Suprapubic skin (tissue), 4 donors: Measurements from ENCODE around the gene PPP6R2.

Source experiments
- EP300 ChIP-seq: sonication (generic); formaldehyde crosslinking; IDR thresholded peaks from one replicate; pipeline ENCODE4 v1.6.1; 2017; ENCODE audit warnings: antibody characterized with exemption
- POLR2A ChIP-seq, 2 donors: fragments of 450-650 bp; IDR thresholded peaks; one replicate each; pipeline ENCODE4 v1.6.1; 2017; ENCODE audit warnings: antibody characterized with exemption in 2 of 2, mild to moderate bottlenecking in 2 of 2, moderate library complexity in 2 of 2
- POLR2AphosphoS5 ChIP-seq, 3 donors: sonication (generic); formaldehyde crosslinking; IDR thresholded peaks; one replicate each; pipeline ENCODE4 v1.6.1; 2017; ENCODE audit warnings: antibody characterized with exemption in 3 of 3
- TF ChIP-seq, protein P1 (sequence below), 2 donors: fragments of 200-600 bp in 1 of 2; fragments of 450-650 bp in 1 of 2; sonication (generic) in 1 of 2; IDR thresholded peaks; one replicate each; pipeline ENCODE4 v1.5.1; 2016 to 2019; ENCODE audit warnings: antibody characterized with exemption in 2 of 2, mild to moderate bottlenecking in 1 of 2, moderate library complexity in 1 of 2

DNA sequence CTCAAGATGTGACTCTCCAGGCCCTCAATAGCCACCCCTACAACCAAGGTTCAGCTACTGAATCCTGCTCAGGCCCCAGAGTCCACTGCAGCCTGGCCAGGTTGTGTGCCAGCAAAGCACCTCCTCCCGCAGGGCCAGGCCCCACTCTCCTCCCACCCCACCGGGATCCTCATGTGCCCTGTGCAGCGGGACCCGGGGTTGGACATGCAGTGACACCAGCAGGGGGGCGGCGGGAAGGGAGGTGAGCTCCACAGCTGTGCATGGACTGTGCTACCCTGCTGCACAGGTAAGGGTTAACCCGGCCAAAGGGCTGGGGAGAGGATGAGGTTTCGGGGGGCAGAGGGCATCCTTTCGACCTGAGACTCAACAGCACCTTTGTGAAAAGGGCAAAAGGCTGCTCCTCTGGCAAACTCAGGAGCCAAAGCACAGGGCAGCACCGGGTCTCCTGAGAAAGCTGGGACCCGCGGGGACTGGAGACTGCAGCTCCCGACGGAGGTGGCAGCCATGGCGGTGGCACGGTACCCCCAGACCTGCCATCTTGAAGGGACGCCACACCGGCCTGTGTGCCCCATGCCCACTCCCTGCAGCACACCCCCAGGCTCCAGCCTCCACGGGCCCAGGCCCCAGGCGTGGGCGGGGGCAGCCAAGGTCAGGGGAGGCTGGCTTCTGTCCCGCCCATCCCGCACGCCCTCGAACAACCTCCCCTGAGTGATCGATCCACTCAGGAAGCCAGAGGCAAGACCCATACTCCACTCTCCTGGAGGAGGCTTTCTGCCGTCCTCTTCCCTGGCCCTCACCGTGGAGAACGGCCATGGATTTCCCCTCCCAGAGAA lies 46.3 kb upstream of the PPP6R2 start:
- TF ChIP-seq, protein P1, sequence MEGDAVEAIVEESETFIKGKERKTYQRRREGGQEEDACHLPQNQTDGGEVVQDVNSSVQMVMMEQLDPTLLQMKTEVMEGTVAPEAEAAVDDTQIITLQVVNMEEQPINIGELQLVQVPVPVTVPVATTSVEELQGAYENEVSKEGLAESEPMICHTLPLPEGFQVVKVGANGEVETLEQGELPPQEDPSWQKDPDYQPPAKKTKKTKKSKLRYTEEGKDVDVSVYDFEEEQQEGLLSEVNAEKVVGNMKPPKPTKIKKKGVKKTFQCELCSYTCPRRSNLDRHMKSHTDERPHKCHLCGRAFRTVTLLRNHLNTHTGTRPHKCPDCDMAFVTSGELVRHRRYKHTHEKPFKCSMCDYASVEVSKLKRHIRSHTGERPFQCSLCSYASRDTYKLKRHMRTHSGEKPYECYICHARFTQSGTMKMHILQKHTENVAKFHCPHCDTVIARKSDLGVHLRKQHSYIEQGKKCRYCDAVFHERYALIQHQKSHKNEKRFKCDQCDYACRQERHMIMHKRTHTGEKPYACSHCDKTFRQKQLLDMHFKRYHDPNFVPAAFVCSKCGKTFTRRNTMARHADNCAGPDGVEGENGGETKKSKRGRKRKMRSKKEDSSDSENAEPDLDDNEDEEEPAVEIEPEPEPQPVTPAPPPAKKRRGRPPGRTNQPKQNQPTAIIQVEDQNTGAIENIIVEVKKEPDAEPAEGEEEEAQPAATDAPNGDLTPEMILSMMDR (IDR thresholded peaks at IDR 0.05), result no peak
- TF ChIP-seq EP300, result no peak
- TF ChIP-seq POLR2AphosphoS5 (IDR thresholded peaks at IDR 0.05), result no peak
- no peak for TF ChIP-seq POLR2A (IDR thresholded peaks at IDR 0.05)
